Activated CD4-positive, alpha-beta T cell treated with anti-CD3 and anti-CD28 coated beads, Interleukin-2, amount 10 ng/mL, durations not matched to agents 7 days and 5 days (primary cell): ENCODE data around the gene SKIDA1. TPM values are rescaled to one million over a fixed set of nuclear protein-coding genes. Genes with fewer than 3 reads are reported as not detected.

Experiments used
- CTCF ChIA-PET: fragments of 350-600 bp; sonication (Branson Sonifier 250); formaldehyde crosslinking; loops from one replicate; lab custom pipeline; 2021; ENCODE audit warnings: antibody characterized with exemption; lab: Charles Lee
- POLR2A ChIA-PET: fragments of 350-600 bp; sonication (Branson Sonifier 250); formaldehyde crosslinking; loops from one replicate; lab custom pipeline; 2021; ENCODE audit warnings: antibody characterized with exemption; lab: Charles Lee
- DNase-seq: peaks from one replicate; pipeline ENCODE4 v3.0.0-alpha.2; 2020
- H3K27ac Mint-ChIP-seq: one replicate; pipeline ENCODE4 v1.8.0; 2021; ENCODE audit warnings: mild to moderate bottlenecking, moderate library complexity, mixed read lengths
- H3K27me3 Mint-ChIP-seq: one replicate; pipeline ENCODE4 v1.8.0; 2021; ENCODE audit warnings: mixed read lengths
- H3K36me3 Mint-ChIP-seq: one replicate; pipeline ENCODE4 v1.8.0; 2021; ENCODE audit warnings: low read depth, mixed read lengths
- H3K4me1 Mint-ChIP-seq: one replicate; pipeline ENCODE4 v1.8.0; 2021; ENCODE audit warnings: mixed read lengths
- H3K4me3 Mint-ChIP-seq: one replicate; pipeline ENCODE4 v1.8.0; 2021; ENCODE audit warnings: mild to moderate bottlenecking, moderate library complexity, mixed read lengths
- H3K9me3 Mint-ChIP-seq: one replicate; pipeline ENCODE4 v1.8.0; 2021; ENCODE audit warnings: mixed read lengths
- total RNA-seq, 2 experiments: library from RNA; stranded (reverse); gene quantifications; one replicate each; pipeline ENCODE4 v1.2.3, GENCODE V29; 2021

The SKIDA1 gene
- total RNA-seq, 2 experiments from 2014 or later: 0.12 to 0.33 TPM

GRCh38 chr10:21526860-21527597, 1.5 kb upstream of the SKIDA1 start:
- peak overlapping the region; percentile 81 for H3K4me3 Mint-ChIP-seq
- H3K9me3 Mint-ChIP-seq: no peaks in the 10 kb centered on the region
- H3K27ac Mint-ChIP-seq: peak overlapping the region; percentile 95
- peaks cover 39% of the 10 kb centered on the region for H3K27me3 Mint-ChIP-seq
- ChIA-PET CTCF (interaction anchor here (1.3 kb wide), 1 partner anchor 30 kb away, joined by 5 read pairs; no protein-coding TSS in a partner anchor), POLR2A (interaction anchor here (0.7 kb wide), 2 partner anchors 17 to 477 kb away, joined by 4 to 5 read pairs; no protein-coding TSS in a partner anchor)
- DNase-seq: peak; percentile 20
- peaks cover 12% of the 10 kb centered on the region for H3K36me3 Mint-ChIP-seq
- H3K4me1 Mint-ChIP-seq: peaks cover 20% of the 10 kb centered on the region

DNA sequence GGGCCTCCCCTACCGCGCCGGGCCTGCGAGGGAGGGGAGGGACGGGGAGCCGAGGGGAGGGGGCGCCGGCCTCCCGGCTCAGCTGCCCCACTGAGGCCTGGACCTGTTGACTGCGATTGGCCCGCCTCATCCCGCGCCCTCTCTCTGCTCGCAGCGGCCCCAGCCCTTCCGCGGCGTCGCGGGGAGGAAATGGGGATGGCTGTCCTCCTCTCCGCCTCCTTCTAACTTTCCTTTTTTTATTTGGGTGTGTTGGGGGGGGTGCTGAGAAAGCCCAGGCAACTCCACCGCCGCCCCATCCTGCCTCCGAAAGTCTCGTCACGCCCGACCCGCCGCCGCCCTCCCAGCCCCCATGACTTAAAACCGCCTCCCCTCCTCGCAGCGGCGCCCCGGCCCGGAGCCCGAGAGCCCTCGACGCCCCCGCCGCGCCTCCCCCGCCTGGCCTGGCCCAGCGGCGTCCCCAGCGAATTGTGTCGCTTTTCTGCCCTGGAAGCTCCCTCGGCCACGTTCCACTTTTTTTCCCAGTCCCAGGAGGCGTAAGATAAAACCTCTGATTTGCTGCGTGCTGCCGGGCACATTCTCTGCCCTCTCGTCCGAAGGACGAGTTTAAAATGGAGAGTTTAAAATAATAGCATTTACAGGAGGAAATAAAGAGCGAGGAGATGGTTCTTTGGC, 842 bp upstream of the SKIDA1 start:
- H3K4me1 Mint-ChIP-seq: peaks cover 20% of the 10 kb centered on the region
- peaks cover 43% of the 10 kb centered on the region for H3K27me3 Mint-ChIP-seq

GRCh38 chr10:21524526-21525366, 736 bp downstream of the SKIDA1 start:
- H3K9me3 Mint-ChIP-seq: no peaks in the 10 kb centered on the region
- peaks cover 31% of the 10 kb centered on the region for H3K4me1 Mint-ChIP-seq
- H3K4me3 Mint-ChIP-seq: peak overlapping the region; percentile 95
- H3K27me3 Mint-ChIP-seq: peaks cover 55% of the 10 kb centered on the region
- H3K27ac Mint-ChIP-seq: peak overlapping the region; percentile 100
- ChIA-PET CTCF (interaction anchor here (1.0 kb wide), 1 partner anchor 27 kb away, joined by 3 read pairs; no protein-coding TSS in a partner anchor), POLR2A (no interaction called here)
- H3K36me3 Mint-ChIP-seq: peaks cover 12% of the 10 kb centered on the region
- DNase-seq: no peak

More for the DNA sequence above, 842 bp upstream of the SKIDA1 start:
- Mint-ChIP-seq H3K36me3 (peaks cover 12% of the 10 kb centered on the region), H3K4me3 (peak overlapping the region; percentile 81), H3K9me3 (no peaks in the 10 kb centered on the region), H3K27ac (peak overlapping the region; percentile 95)
- ChIA-PET POLR2A (interaction anchor here (0.7 kb wide), 1 partner anchor 478 kb away, joined by 4 read pairs; no protein-coding TSS in a partner anchor), CTCF (interaction anchor here (1.0 kb wide), 1 partner anchor 29 kb away, joined by 3 read pairs; no protein-coding TSS in a partner anchor)
- peak; percentile 50 for DNase-seq

DNA sequence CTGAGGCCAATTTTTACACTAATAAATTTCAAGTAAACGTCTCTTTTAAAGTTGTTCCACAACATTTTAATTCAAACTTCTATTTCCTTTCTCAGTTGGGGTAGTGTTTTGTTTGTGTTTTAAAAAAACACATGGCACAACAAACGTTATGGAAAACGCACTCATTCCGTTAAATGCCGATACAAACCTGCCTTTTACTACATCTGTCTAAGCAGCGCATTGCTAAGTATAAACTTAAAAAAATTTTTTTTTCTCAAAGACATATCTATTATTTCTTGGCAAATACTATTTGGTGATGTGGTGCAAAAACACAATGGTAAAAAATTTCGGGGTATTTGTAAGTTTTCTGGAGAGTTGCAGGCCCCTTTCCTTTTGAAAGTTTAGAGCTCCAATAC, 1.4 kb downstream of the SKIDA1 start:
- CTCF ChIA-PET: no interaction called here
- H3K27me3 Mint-ChIP-seq: peaks cover 56% of the 10 kb centered on the region

DNA sequence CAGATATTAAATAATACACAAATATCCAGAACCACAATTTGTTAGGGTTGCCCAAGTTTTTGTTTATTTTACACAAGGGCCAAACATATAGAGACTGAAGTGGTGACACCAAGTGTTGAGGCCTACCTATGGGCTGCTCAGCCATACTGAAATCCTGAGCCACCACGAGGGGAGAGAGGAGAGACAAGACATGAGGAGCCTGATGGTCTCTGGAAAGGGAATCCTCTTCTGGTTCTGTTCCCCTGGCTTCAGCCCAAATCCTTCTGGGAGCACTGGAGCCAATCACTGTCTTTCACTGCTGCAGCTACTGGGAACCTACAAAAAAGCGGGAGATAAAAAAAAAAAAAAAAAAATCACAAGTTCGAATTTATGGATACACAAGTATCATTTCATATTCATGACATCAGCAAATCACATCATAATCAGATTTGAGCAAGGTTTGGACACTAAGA, 1.9 kb downstream of the SKIDA1 start:
- Mint-ChIP-seq H3K4me3 (no peak overlapping the region), H3K27ac (no peak overlapping the region), H3K27me3 (peaks cover 55% of the 10 kb centered on the region), H3K4me1 (peaks cover 43% of the 10 kb centered on the region), H3K36me3 (peaks cover 9% of the 10 kb centered on the region), H3K9me3 (no peaks in the 10 kb centered on the region)
- CTCF ChIA-PET: interaction anchor here (0.6 kb wide), 1 partner anchor 28 kb away, joined by 4 read pairs; no protein-coding TSS in a partner anchor
- DNase-seq: no peak
- POLR2A ChIA-PET: no interaction called here

More for the DNA sequence above, 1.4 kb downstream of the SKIDA1 start:
- Mint-ChIP-seq H3K4me1 (peaks cover 37% of the 10 kb centered on the region), H3K36me3 (peaks cover 12% of the 10 kb centered on the region), H3K27ac (no peak overlapping the region), H3K4me3 (no peak overlapping the region), H3K9me3 (no peaks in the 10 kb centered on the region)
- POLR2A ChIA-PET: no interaction called here
- DNase-seq: no peak

DNA sequence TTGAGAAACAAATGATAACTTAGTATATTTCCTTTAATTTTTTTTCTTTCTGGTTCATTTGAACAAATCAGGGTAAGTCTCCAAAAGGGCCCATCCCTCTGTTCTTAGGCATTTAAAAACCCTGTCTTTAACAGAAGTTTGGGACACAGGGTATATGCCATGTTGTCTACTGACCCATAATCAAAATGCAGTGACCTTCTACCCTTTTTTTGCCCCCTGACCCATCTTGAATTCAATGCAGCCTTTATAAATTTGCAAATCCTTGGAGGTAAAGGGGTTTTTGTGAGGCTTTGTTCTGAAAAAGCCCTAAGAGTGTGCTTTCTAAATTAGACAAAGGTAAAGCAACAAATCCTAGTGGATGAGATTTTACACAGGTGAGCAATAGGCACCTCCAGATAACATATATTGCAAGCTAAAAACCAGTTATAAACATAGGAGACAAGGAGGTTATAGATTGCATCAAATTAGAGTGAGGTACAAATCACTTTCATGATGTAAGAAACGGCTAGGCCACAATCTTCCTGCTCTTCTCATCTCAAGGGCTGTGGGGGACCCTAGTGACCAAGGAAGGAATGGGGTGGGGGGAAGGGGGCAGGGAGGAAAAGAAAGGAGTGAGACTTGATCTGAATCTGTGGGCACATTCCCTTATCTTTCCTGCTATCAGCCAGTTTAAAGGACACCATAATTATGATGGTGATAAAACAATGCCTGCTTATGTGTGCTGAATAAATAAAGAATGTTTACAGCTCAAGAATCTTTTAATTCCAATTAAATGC, 2.7 kb downstream of the SKIDA1 start:
- Mint-ChIP-seq H3K4me3 (no peak overlapping the region), H3K36me3 (peaks cover 11% of the 10 kb centered on the region), H3K27me3 (peaks cover 55% of the 10 kb centered on the region), H3K4me1 (peaks cover 51% of the 10 kb centered on the region), H3K9me3 (no peaks in the 10 kb centered on the region), H3K27ac (no peak overlapping the region)
- ChIA-PET CTCF (interaction anchor here (0.6 to 1.5 kb wide), 2 partner anchors 11 to 27 kb away, joined by 4 read pairs; no protein-coding TSS in a partner anchor), POLR2A (no interaction called here)
- no peak for DNase-seq

GRCh38 chr10:21521751-21522533, 3.5 kb downstream of the SKIDA1 start:
- Mint-ChIP-seq H3K4me3 (no peak overlapping the region), H3K36me3 (peaks cover 11% of the 10 kb centered on the region), H3K9me3 (no peaks in the 10 kb centered on the region), H3K4me1 (peaks cover 52% of the 10 kb centered on the region), H3K27me3 (peaks cover 59% of the 10 kb centered on the region), H3K27ac (no peak overlapping the region)
- CTCF ChIA-PET: interaction anchor here (1.5 kb wide), 2 partner anchors 12 to 26 kb away, joined by 4 to 6 read pairs; no protein-coding TSS in a partner anchor
- POLR2A ChIA-PET: no interaction called here
- no peak for DNase-seq

- Mint-ChIP-seq H3K4me1 (peaks cover 49% of the 10 kb centered on the region), H3K27me3 (peaks cover 59% of the 10 kb centered on the region), H3K27ac (peak overlapping the region; percentile 38), H3K4me3 (no peak overlapping the region), H3K9me3 (no peaks in the 10 kb centered on the region), H3K36me3 (peaks cover 9% of the 10 kb centered on the region)
- no peak for DNase-seq
- ChIA-PET CTCF (interaction anchor here (0.8 to 1.5 kb wide), 3 partner anchors 13 to 25 kb away, joined by 4 to 6 read pairs (median 4); no protein-coding TSS in a partner anchor), POLR2A (no interaction called here)
Measured at GRCh38 chr10:21520949-21521348, 4.5 kb downstream of the SKIDA1 start.

GRCh38 chr10:21520509-21520908, 5.0 kb downstream of the SKIDA1 start:
- Mint-ChIP-seq H3K9me3 (no peaks in the 10 kb centered on the region), H3K27me3 (peaks cover 62% of the 10 kb centered on the region), H3K27ac (no peak overlapping the region), H3K36me3 (peaks cover 8% of the 10 kb centered on the region), H3K4me1 (peaks cover 52% of the 10 kb centered on the region), H3K4me3 (peak overlapping the region; percentile 40)
- POLR2A ChIA-PET: no interaction called here
- no peak for DNase-seq
- CTCF ChIA-PET: interaction anchor here (0.8 to 1.5 kb wide), 2 partner anchors 23 to 25 kb away, joined by 4 to 6 read pairs; no protein-coding TSS in a partner anchor

DNA sequence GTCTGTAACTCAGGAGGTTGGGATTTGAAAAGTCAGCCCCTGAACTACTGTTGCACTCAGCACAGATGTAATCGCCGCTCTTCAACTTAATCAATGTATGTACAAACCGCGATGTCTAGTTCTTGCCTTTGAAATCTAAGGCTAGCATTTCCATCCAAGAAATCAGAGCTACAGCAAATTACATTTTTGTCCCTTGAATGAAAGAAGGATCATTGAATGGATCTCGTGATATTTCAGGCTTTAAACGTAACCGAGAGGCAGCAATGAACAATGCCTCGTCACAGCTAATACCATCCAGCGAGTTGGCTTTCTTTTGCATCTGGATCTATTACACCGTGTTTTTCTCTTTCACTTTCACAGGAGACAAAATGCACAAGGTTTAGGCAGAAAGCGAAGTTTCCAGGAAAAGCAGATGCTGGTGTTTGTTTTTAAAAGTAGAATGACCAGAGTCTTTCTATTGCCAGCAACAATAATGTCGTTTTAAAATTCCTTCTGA, 5.5 kb downstream of the SKIDA1 start:
- peak overlapping the region; percentile 70 for H3K4me3 Mint-ChIP-seq
- DNase-seq: peak; percentile 50
- H3K27ac Mint-ChIP-seq: peak overlapping the region; percentile 20
- H3K4me1 Mint-ChIP-seq: peaks cover 48% of the 10 kb centered on the region
- H3K9me3 Mint-ChIP-seq: no peaks in the 10 kb centered on the region
- peaks cover 3% of the 10 kb centered on the region for H3K36me3 Mint-ChIP-seq
- CTCF ChIA-PET: interaction anchor here (1.5 kb wide), 1 partner anchor 24 kb away, joined by 6 read pairs; no protein-coding TSS in a partner anchor
- H3K27me3 Mint-ChIP-seq: peaks cover 62% of the 10 kb centered on the region
- POLR2A ChIA-PET: no interaction called here
